Hematopoietic multipotent progenitor cell treated with erythropoietin and hydrocortisone succinate and interleukin-3 and kit ligand, for 4 days (in vitro differentiated cells): ENCODE results near the gene SLC9A3.
A peak's percentile ranks its signal among the peaks of the same experiment; 100 is the strongest.
"Not testable (repeated sequence)": the region's sequence is repeated elsewhere in the genome, so short reads cannot be mapped to it uniquely, and the experiment has no call there.

ENCODE experiments used
- DNase-seq: peaks from one replicate; pipeline ENCODE4 v3.0.0-alpha.2; 2015

SLC9A3 gene

GRCh38 chr5:486597-486996, 37.7 kb downstream of the SLC9A3 start:
- not testable (repeated sequence) for DNase-seq

DNA sequence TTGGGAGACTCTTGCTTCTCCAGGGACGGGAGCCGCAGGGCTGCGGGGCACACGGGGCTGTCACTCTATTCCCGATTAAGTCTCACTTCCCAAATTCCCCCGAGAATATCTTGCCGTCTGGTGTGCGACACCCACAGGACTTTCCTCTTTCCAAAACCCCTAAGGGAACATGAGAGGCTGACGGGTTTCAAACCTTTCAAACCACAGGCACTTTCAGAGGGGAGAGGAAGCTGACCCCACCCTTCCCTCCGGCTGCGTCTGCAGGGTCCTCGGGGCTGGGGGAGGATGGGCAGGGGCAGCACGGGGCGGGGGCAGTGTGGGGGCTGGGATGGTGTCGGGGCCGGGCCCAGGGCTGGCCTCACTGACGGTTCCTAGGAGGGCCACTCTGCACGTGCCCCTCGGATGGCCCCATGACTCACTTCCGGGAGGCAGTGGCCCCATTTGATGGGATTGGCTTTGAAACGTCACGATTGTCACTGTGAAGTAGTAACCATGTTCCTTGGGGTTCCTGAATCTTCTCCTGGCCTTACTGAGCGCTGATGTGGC, 38.2 kb downstream of the SLC9A3 start:
- DNase-seq = peak; percentile 74

DNA sequence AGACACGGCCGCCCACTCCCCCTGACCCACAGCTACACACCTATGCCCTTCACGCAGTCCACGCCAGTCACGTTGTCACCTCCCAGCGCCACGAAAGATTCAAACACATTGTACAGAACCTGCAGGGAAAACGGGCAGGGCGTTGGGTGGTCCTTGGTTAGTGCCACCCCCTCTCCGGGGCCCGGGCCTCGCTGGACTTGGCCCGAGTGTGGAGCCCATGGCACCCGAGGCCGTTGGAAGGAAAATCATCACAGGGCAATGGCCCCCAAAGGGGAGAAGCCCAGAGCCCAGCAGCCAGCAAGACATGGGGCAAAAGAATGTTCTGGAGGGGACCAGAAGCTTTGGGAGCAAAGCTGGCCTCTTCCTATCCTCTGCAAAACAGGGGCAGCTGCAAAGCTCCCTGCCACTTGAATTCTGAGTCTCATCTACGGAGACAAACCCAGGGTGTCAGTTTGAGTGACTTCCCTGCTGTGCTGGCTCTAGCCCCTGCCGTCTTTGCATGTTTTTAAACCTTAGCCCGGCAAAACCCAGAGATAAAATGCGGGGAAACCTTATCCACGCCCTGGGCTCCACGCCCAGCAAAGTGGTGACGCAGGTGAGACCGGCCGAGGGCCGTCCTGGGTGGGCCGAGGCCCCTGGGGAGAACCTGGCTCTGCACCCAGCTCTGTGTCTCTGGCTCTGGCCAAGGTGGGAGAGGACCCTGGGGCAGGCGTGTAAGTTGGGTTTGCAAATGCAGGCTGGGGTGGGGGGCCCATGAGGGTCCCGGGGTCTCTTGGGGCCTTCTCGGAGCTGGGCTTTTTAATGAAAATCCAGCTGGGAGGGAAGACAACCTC, 38.9 kb downstream of the SLC9A3 start:
- peak; percentile 48 for DNase-seq

- DNase-seq = no peak
Measured at GRCh38 chr5:484556-484955, 39.7 kb downstream of the SLC9A3 start.

DNA sequence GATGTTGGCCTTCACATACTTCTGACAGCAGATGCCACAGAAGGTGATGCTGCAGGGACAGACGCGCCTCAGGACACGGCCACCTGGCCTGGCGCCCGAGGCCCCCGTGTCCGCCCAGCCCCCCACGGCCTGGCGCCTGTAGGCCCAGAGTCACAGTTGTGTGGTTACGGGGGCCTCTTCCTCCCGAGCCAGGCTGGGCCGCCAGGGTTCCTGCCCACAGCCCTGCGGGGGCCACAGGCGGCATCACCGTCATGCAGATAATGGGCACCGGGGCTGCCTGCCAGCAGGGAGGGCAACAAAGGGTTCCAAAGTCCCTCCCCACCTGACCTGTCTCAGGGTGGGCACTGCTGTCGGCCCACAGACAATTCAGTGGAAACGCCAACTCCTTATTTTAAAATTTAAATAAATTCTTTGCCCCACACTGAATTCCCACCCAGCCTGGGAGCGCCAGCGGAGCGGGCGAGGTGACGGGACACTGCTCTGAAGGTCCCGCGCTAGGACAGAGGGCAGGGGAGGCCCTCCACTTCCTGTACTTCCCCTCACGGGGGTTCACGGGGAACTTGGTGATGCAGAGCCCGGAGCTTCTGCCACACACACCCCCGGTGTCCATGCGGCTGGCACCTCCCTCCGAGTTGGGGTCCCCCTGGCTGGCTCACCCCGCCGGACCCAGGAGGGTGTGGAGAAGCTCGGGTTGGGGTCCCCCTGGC, 40.7 kb downstream of the SLC9A3 start:
- peak; percentile 78 for DNase-seq

- DNase-seq = no peak
Measured at GRCh38 chr5:483011-483410, 41.2 kb downstream of the SLC9A3 start.

DNA sequence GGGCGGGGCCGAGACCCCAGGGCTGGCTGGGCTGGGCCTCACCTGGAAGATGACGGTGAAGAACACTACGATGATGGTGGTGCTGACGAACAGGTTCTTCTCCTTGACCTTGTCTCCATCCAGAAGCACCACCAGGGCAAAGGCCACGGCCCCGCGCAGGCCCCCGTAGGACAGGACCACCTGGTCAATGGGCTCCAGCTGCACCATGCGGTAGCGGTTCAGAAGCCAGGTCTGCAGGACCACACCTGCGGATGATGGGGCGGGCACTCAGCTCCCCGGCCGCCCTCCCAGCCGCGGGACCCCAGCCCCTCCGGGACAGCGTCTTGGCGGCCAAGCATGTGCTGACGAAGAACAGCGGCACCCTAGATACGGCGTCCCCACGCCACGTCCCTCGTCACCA, 41.7 kb downstream of the SLC9A3 start:
- no peak for DNase-seq

DNA sequence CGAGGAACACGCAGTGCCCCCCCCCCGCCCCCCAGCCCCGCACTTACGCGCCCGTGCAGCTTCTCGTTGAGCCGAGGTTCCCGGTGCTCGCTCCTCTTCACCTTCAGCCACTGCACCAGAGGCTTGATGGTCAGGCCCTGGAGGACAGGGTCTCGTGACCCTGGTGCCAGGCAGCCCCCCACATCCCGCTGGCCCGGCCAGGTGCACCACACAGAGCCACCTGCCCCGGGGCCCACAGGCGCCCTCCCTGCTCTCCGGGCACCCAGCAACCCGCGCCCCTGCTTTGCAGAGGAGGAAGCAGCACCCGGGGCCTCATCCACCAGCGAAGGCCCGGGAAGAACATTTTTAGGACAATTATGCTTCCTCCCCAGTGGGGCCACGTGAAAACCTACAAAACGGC, 42.2 kb downstream of the SLC9A3 start:
- no peak for DNase-seq

- DNase-seq = no peak
Measured at GRCh38 chr5:481347-481746, 42.9 kb downstream of the SLC9A3 start.

GRCh38 chr5:479566-480319, 44.5 kb downstream of the SLC9A3 start:
- DNase-seq = no peak

DNA sequence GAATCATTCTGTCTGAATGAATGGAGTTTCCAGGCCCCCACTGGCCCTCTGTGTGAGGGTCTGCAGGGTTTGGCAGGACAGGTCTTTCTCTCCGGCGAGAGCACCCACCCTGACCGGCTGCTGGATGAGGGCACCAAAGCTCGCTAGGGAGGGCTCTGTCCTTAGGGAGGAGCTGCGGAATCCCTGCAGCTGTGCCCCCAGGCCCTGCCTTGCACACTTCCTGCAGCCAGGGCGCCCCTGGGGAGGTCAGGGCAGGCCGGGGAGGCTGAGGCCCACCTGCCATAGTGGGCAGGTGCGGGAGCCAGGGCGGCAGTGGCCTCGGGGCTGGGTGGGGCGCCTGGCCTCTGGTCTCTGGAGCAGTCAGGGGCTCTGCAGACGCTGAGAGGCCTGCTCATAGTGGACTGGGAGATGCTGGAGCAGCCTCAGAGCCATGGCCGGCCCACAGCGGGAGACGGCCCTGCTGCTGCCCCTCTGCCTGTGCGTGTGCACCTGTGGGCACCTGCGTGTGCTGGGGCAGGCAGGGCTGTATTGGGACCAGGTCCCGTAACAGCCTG, 45.2 kb downstream of the SLC9A3 start:
- no peak for DNase-seq

DNA sequence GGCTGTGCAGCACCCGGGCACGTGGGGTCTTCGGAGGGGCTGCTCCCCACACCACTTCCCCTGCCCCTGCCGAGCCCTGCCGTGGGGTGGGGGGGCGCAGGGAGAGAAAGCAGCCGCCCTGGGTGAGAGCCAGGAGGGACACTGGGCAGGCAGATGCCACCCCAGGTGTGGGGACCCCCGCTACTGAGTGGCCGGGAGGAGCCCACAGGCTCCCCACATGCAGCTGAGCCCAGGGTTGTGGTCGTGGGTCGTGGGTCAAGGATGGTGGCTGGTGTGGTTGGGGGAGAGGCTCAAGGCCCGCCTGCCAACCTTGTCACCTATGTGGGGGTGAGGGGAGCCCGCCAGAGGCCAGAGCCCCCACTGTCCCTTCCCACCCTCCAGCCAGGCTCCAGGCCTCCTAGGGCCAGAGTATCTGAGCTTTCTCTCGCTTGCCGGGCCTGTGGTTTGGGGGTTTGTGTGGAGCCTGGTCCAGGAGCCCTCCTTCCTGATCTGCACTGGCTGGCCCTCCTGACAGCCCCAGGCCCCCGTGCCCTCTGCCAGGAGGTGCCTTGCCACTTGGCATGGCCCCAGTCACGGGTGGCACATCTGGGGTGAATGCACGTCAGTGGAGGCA, 45.8 kb downstream of the SLC9A3 start:
- no peak for DNase-seq

DNA sequence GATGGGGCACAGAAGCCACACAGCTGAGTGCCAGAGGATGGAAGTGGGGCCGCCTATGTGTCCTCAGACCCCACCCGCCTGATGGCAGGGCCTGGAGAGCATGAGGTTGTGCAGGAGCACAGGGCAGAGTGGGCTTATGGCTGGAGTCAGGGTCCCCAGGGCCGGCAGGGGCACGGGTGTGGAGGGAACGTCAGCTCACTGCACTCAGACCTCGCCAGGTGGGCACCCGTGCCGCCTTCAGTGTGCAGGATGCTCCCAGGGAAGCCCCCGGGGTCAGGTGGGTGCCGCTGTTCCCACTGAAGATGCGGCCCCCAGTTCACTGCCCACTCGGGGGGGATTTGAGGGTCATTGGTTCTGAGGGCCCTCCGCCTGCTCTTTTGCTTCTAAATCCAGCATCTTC, 46.4 kb downstream of the SLC9A3 start:
- no peak for DNase-seq

- DNase-seq = no peak
Measured at GRCh38 chr5:477247-477646, 47.0 kb downstream of the SLC9A3 start.

DNA sequence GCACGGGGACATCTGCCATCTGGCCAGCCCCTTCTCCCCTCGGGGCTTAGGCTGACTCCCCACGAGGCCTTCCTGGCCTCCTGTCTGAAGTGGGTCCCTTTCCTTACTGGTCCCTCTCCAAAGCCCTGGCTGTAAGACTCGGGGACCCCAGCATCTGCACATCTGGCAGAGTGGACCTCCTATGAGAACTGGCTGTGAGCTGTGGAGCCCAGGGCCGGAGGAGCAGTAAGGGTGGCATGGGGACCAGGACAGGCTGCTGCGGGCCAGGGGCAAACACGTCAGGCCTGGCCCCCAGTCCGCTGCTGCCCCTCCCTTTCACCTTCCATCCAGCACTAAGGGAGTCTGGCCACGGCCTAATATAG, 47.5 kb downstream of the SLC9A3 start:
- DNase-seq = no peak

GRCh38 chr5:476102-476813, 48.0 kb downstream of the SLC9A3 start:
- DNase-seq = no peak

GRCh38 chr5:475704-476101, 48.5 kb downstream of the SLC9A3 start:
- DNase-seq = no peak

- DNase-seq = no peak
Measured at GRCh38 chr5:474840-475661, 49.2 kb downstream of the SLC9A3 start.

GRCh38 chr5:474232-474839, 49.9 kb downstream of the SLC9A3 start:
- not testable (repeated sequence) for DNase-seq

DNA sequence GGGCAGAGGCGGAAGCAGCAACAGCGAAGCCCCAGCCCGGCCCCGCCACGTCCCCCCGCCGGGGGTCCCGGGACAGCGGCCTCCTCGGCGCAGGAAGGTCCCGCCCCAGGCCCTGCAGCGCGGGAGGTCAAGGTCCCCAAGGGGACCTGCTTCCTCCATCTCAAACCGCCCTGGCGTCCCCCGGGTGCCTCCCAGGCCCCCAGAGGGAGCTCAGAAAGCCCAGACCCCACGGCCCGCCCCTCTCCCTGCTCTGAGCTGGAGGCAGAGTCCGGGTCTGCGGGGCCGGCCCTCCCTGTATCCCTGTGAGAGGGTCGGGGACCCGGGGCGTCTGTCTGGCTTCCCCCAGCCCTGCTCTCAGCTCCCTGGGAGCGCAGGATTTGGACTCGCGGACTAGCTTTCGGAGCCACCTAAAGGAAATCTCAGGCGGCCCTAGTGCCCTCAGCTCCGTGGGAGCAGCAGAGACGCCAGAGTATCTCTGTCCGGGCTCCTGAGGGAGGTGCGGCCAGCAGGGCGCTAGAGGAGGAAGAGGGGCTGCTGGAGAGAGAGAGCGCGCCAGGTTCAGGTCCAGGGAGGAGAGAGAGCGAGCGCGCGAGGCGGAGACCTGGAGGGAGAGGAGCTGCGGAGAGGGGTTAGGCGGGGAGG, 50.6 kb downstream of the SLC9A3 start:
- DNase-seq = peak; percentile 59
